GM23338 (cell line): Measurements from ENCODE around the gene ACAP1. TPM values are rescaled to one million over a fixed set of nuclear protein-coding genes. Genes with fewer than 3 reads are reported as not detected.

Experiments
- ATAC-seq: fragments of 200-7000 bp; cut with Tn5 transposase; 3 replicates; pipeline ENCODE4 v1.9.1; 2020
- DNase-seq: peaks from one replicate; pipeline ENCODE4 v3.0.0-alpha.2; 2015; ENCODE audit warnings: low spot score
- H2AFZ ChIP-seq: fragments of 200-600 bp; sonication (generic); 2 replicates; pipeline ENCODE4 v1.8.0; 2016; ENCODE audit warnings: antibody characterized with exemption, mild to moderate bottlenecking, moderate library complexity
- H3F3A ChIP-seq: fragments of 200-600 bp; sonication (generic); replicated peaks from 2 replicates; pipeline ENCODE4 v1.8.0; 2017; ENCODE audit warnings: antibody characterized with exemption, mixed run types, low read depth
- H3K27ac ChIP-seq: fragments of 200-600 bp; sonication (generic); 2 replicates; pipeline ENCODE4 v1.6.1; 2016; ENCODE audit warnings: low read depth
- H3K27me3 ChIP-seq: fragments of 200-600 bp; sonication (generic); 2 replicates; pipeline ENCODE4 v1.8.0; 2016; ENCODE audit warnings: mild to moderate bottlenecking, mixed run types, moderate library complexity; ENCODE audit not compliant: insufficient read depth
- H3K36me3 ChIP-seq: fragments of 200-600 bp; sonication (generic); 2 replicates; pipeline ENCODE4 v1.8.0; 2016; ENCODE audit warnings: mild to moderate bottlenecking; ENCODE audit not compliant: insufficient read depth
- H3K4me1 ChIP-seq: fragments of 200-600 bp; sonication (generic); 2 replicates; pipeline ENCODE4 v1.8.0; 2016; ENCODE audit warnings: mild to moderate bottlenecking, moderate library complexity; ENCODE audit not compliant: insufficient read depth
- H3K4me2 ChIP-seq: fragments of 200-600 bp; sonication (generic); 2 replicates; pipeline ENCODE4 v1.7.1; 2017; ENCODE audit warnings: mixed run types
- H3K4me3 ChIP-seq: fragments of 200-600 bp; sonication (generic); 2 replicates; pipeline ENCODE4 v1.6.1; 2016; ENCODE audit warnings: mixed run types
- H3K79me2 ChIP-seq: fragments of 200-600 bp; sonication (generic); replicated peaks from 2 replicates; pipeline ENCODE4 v1.8.0; 2017; ENCODE audit warnings: mild to moderate bottlenecking; ENCODE audit not compliant: insufficient read depth
- H3K9me2 ChIP-seq: fragments of 200-600 bp; sonication (generic); 2 replicates; pipeline ENCODE4 v1.8.0; 2017; ENCODE audit not compliant: insufficient read depth
- H4K20me1 ChIP-seq: fragments of 200-600 bp; sonication (generic); replicated peaks from 2 replicates; pipeline ENCODE4 v1.8.0; 2017; ENCODE audit warnings: mild to moderate bottlenecking; ENCODE audit not compliant: insufficient read depth
- H3K27ac Mint-ChIP-seq: 2 replicates; pipeline ENCODE4 v1.8.0; 2020; ENCODE audit warnings: inconsistent platforms, mild to moderate bottlenecking, moderate library complexity, mixed read lengths
- H3K27me3 Mint-ChIP-seq: 3 replicates; pipeline ENCODE4 v1.8.0; 2022; ENCODE audit warnings: low read depth, mild to moderate bottlenecking, moderate library complexity, mixed read lengths, inconsistent platforms; ENCODE audit not compliant: insufficient read depth, poor library complexity
- H3K36me3 Mint-ChIP-seq: 3 replicates; pipeline ENCODE4 v1.8.0; 2021; ENCODE audit warnings: low read depth, mild to moderate bottlenecking, inconsistent platforms, moderate library complexity, mixed read lengths
- H3K4me1 Mint-ChIP-seq: 3 replicates; pipeline ENCODE4 v1.8.0; 2020; ENCODE audit warnings: mild to moderate bottlenecking, inconsistent platforms, mixed read lengths
- H3K4me3 Mint-ChIP-seq: 3 replicates; pipeline ENCODE4 v1.8.0; 2021; ENCODE audit warnings: moderate library complexity, mild to moderate bottlenecking, inconsistent platforms, mixed read lengths
- H3K9me3 Mint-ChIP-seq: 3 replicates; pipeline ENCODE4 v1.8.0; 2020; ENCODE audit warnings: moderate library complexity, mild to moderate bottlenecking, inconsistent platforms, mixed read lengths
- CREB1 ChIP-seq: fragments of 250-450 bp; sonication (Bioruptor Pico); IDR thresholded peaks from 2 replicates; pipeline ENCODE4 v1.5.0; 2020; ENCODE audit warnings: low read depth, mild to moderate bottlenecking, moderate library complexity
- EZH2phosphoT487 ChIP-seq: fragments of 200-600 bp; sonication (generic); IDR thresholded peaks from one replicate; pipeline ENCODE4 v1.8.1; 2018; ENCODE audit warnings: antibody characterized with exemption; ENCODE audit not compliant: unreplicated experiment
- JUNB ChIP-seq: IDR thresholded peaks from one replicate; pipeline ENCODE4 v1.6.1; 2016; ENCODE audit warnings: antibody characterized with exemption; ENCODE audit not compliant: unreplicated experiment
- NANOG ChIP-seq: IDR thresholded peaks from 2 replicates; pipeline ENCODE4 v1.6.1; 2016; ENCODE audit warnings: antibody characterized with exemption, borderline replicate concordance
- STAT1 ChIP-seq: IDR thresholded peaks from one replicate; pipeline ENCODE4 v1.6.1; 2016; ENCODE audit warnings: antibody characterized with exemption; ENCODE audit not compliant: unreplicated experiment
- ZNF331 ChIP-seq: fragments of 250-450 bp; sonication (Bioruptor Pico); IDR thresholded peaks from 2 replicates; pipeline ENCODE4 v1.5.0; 2020; ENCODE audit warnings: low read depth, mild to moderate bottlenecking, moderate library complexity
- ZNF462 ChIP-seq: fragments of 250-450 bp; sonication (Bioruptor Pico); IDR thresholded peaks from 2 replicates; pipeline ENCODE4 v1.5.0; 2020; ENCODE audit warnings: mild to moderate bottlenecking, moderate library complexity
- polyA plus RNA-seq: library from polyadenylated mRNA; unstranded; fragments of >200 nt; fragmentation: Nextera tagmentation; extraction: Ambion mirVana; gene quantifications from 2 replicates; pipeline ENCODE4 v1.2.1, GENCODE V29; 2016
- total RNA-seq: library from RNA; depleted of rRNA; stranded (reverse); fragments of >200 nt; shearing (Covaris generic); gene quantifications from 2 replicates; pipeline ENCODE4 v1.2.3, GENCODE V29; 2014

ACAP1 gene
- total and polyA plus RNA-seq, 2 experiments from 2014 or later: 30.7 to 40.1 TPM

- H3K9me3 Mint-ChIP-seq: peaks cover 9% of the 10 kb centered on the region; the same call in 1 of the 3 replicates
- Histone ChIP-seq H3F3A (peaks cover 23% of the 10 kb centered on the region), H2AFZ (no peak overlapping the region), H4K20me1 (peaks cover 4% of the 10 kb centered on the region; the same call in 1 of the 2 replicates), H3K4me1 (peaks cover 21% of the 10 kb centered on the region), H3K4me2 (0 out of 2 replicates have a peak overlapping the region, but pooled peaks have one; percentile 17), H3K9me2 (no peaks in the 10 kb centered on the region), H3K27ac (no peak overlapping the region), H3K4me3 (no peak overlapping the region), H3K27me3 (peaks cover 18% of the 10 kb centered on the region), H3K36me3 (no peaks in the 10 kb centered on the region), H3K79me2 (no peaks in the 10 kb centered on the region)
- H3K36me3 Mint-ChIP-seq: peaks cover 11% of the 10 kb centered on the region; the same call in 2 of the 3 replicates
- DNase-seq: no peak
- TF ChIP-seq ZNF462: no peak
- no peak for TF ChIP-seq EZH2phosphoT487
- no peak for TF ChIP-seq STAT1
- no peak for TF ChIP-seq ZNF331 (CRISPR knock-in tag)
- TF ChIP-seq NANOG: no peak
- ATAC-seq: no peak
- H3K4me3 Mint-ChIP-seq: no peak overlapping the region
- H3K4me1 Mint-ChIP-seq: peaks cover 37% of the 10 kb centered on the region
- no peak overlapping the region for H3K27ac Mint-ChIP-seq
- peaks cover 32% of the 10 kb centered on the region for H3K27me3 Mint-ChIP-seq
These were observed 44.1 kb upstream of the ACAP1 start for GRCh38 chr17:7292194-7292593.

- Histone ChIP-seq H3K79me2 (no peaks in the 10 kb centered on the region), H4K20me1 (peaks cover 4% of the 10 kb centered on the region; the same call in 1 of the 2 replicates), H3K4me2 (peak overlapping the region; percentile 17; the same call in 1 of the 2 replicates), H3K9me2 (no peaks in the 10 kb centered on the region), H3F3A (peaks cover 23% of the 10 kb centered on the region), H3K4me1 (peaks cover 21% of the 10 kb centered on the region), H3K36me3 (no peaks in the 10 kb centered on the region), H3K27ac (no peak overlapping the region), H3K4me3 (peak overlapping the region; percentile 61; the same call in 1 of the 2 replicates), H2AFZ (no peak overlapping the region), H3K27me3 (peaks cover 18% of the 10 kb centered on the region)
- no peak for ATAC-seq
- Mint-ChIP-seq H3K4me3 (peak overlapping the region; percentile 77), H3K9me3 (peaks cover 9% of the 10 kb centered on the region; the same call in 1 of the 3 replicates), H3K27ac (no peak overlapping the region), H3K36me3 (peaks cover 11% of the 10 kb centered on the region; the same call in 2 of the 3 replicates), H3K27me3 (peaks cover 30% of the 10 kb centered on the region), H3K4me1 (peaks cover 37% of the 10 kb centered on the region)
- TF ChIP-seq JUNB: no peak
- no peak for TF ChIP-seq CREB1 (CRISPR knock-in tag)
- no peak for DNase-seq
These were observed 43.6 kb upstream of the ACAP1 start for GRCh38 chr17:7292729-7293128.
